ENCODE data around the gene TCF3.

DNA sequence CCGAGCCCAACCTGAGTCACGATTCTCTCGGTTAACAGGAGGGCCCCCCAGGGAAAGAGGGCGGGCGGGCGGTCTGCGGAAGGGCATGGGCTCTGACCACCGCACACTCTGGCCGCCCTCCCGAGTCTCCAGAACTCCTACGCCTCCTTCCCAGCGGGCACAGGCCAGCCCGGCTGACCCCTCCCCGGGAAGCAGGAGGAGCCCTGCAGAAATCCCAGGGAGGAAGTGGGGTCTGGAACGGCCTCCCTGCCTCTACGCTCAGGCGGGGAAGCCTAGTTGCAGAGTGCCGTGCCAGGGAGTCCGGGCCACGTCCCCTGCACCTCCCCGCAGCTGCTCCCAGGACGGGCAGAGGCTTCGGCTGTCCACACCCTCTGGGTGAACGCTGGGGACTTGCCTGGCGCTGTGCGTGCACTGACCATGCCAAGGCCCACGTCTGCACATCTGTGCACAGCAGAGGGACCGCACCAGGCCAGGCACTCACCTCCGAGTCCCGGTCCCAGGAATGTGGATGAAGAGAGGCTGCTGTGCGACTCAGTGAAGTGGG, 20.8 kb downstream of the TCF3 start:
- TF ChIP-seq CTCF (conservative IDR thresholded peaks at IDR 0.05; ENCODE audit: low read length), result no peak
- no peak for TF ChIP-seq EZH2phosphoT487 (IDR thresholded peaks at IDR 0.05; ENCODE audit: borderline replicate concordance)
